ENCODE measurements around the gene PAPPA.

- no peak for TF ChIP-seq CTCF (conservative IDR thresholded peaks at IDR 0.05; ENCODE audit: low read length)
- no peak for TF ChIP-seq EZH2phosphoT487 (IDR thresholded peaks at IDR 0.05; ENCODE audit: borderline replicate concordance, low read depth, low read length)
Measured at GRCh38 chr9:116196806-116197205, 43.2 kb downstream of the PAPPA start.
